Measurements from ENCODE around the gene RXFP2. TPM values are rescaled to one million over a fixed set of nuclear protein-coding genes. Genes with fewer than 3 reads are reported as not detected.

RXFP2 gene
- total and polyA plus RNA-seq, 2 of the 8 experiments (the other 6 are each of a cell fraction or from before 2014, with no cell fraction given) = not detected

DNA sequence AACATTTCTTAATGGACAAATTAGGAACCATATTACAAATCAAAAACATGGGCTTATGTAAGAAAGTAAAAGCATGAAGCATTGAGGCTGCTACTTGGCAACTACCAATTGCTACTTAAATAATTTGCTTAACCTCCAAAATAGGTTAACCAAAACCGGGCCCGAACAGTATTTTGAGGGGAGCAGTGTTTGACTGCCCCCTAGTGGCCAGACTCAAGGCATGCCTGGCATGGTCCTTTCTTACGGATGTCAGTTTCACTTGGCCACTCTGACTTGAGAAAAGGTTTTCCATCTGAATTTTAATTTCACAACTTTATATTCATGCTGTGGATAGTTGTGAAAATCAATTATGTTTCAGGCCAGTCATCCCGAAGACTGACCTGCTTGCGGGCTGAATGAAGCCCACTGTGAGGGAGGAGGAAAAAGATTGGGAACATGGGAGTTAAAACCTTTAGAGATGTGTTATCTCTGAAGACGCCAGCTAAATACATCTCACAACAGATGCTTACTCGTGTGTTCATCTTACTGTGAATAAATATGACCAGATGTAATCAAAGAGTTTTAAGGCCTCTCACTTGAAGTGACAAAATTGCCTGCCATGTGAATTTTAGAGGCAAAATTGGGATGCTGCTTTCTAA is 2.9 kb downstream of the RXFP2 start:
- Histone ChIP-seq H3K18ac (ENCODE audit: extremely low read depth, low read length) (no peak overlapping the region), H3K27me3 (replicated peaks in 1 of 4; ENCODE audit: control insufficient read depth in 3 of 4, extremely low read depth in 1 of 4, insufficient read depth in 3 of 4, low read length in 3 of 4) (no peaks in the 10 kb centered on the region), H3K56ac (replicated peaks; ENCODE audit: insufficient read length, low read depth, low read length) (no peak overlapping the region), H2BK120ac (replicated peaks; ENCODE audit: low read depth, low read length) (no peak overlapping the region), H4K20me1 (replicated peaks in 1 of 2; ENCODE audit: control insufficient read depth in 1 of 2, insufficient read depth in 2 of 2, low read length in 2 of 2) (no peaks in the 10 kb centered on the region), H3K9me3 (ENCODE audit: insufficient read depth in 2 of 2, low read depth in 1 of 2, low read length in 1 of 2) (no peaks in the 10 kb centered on the region), H2AK5ac (ENCODE audit: low read depth, low read length) (no peak overlapping the region), H3K4me1 (replicated peaks in 1 of 4; ENCODE audit: control insufficient read depth in 3 of 4, insufficient read depth in 4 of 4, low read length in 3 of 4) (no peaks in the 10 kb centered on the region), H2BK15ac (ENCODE audit: low read length) (no peak overlapping the region), H3K9ac (replicated peaks in 1 of 4; ENCODE audit: extremely low read depth in 1 of 4, low read depth in 3 of 4, low read length in 3 of 4) (no peak overlapping the region), H4K5ac (ENCODE audit: insufficient read length, low read depth, low read length) (no peak overlapping the region), H3K4me2 (ENCODE audit: insufficient read depth in 1 of 2, low read depth in 2 of 2, low read length in 2 of 2) (no peak overlapping the region), H3K23ac (ENCODE audit: insufficient read length) (no peak overlapping the region), H4K8ac (ENCODE audit: extremely low read depth, insufficient read depth, low read length) (no peak overlapping the region), H3K79me1 (ENCODE audit: low read depth, low read length) (no peaks in the 10 kb centered on the region), H3K27ac (ENCODE audit: low read depth, low read length) (no peak overlapping the region), H2BK5ac (ENCODE audit: low read depth, low read length) (no peak overlapping the region), H3K4me3 (ENCODE audit: extremely low read depth in 1 of 4, insufficient read depth in 2 of 4, low read depth in 3 of 4, low read length in 4 of 4) (no peak overlapping the region), H3K79me2 (ENCODE audit: control insufficient read depth in 1 of 2, insufficient read depth in 2 of 2, low read length in 2 of 2) (no peaks in the 10 kb centered on the region), H2BK12ac (ENCODE audit: low read depth, low read length) (no peak overlapping the region), H2BK20ac (ENCODE audit: low read length) (no peak overlapping the region), H3K4ac (replicated peaks; ENCODE audit: insufficient read length, low read depth, low read length) (no peak overlapping the region), H3K14ac (ENCODE audit: insufficient read length) (no peak overlapping the region), H3K36me3 (ENCODE audit: control insufficient read depth in 2 of 4, insufficient read depth in 4 of 4, low read length in 3 of 4) (no peaks in the 10 kb centered on the region), H4K91ac (replicated peaks; ENCODE audit: insufficient read length, low read length) (no peak overlapping the region), H3K23me2 (ENCODE audit: low read depth, low read length) (no peaks in the 10 kb centered on the region), H2AFZ (ENCODE audit: low read length) (0 out of 2 replicates have a peak overlapping the region, but pooled peaks have one; percentile 65)
- 29% methylated on average over 7 of the region's 7 CpGs; no CpG with 5 or more reads in 1 of the 2 experiments for WGBS, 2 experiments (ENCODE audit: extremely low coverage in 1 of 2, insufficient coverage in 1 of 2, insufficient read length in 1 of 2, insufficient replicate concordance in 2 of 2, low coverage in 1 of 2, low lambda C conversion rate in 2 of 2, missing lambda C conversion rate in 1 of 2)
- FAIRE-seq (peak; percentile 92), DNase-seq (ENCODE audit: low read depth in 1 of 2, low spot score in 2 of 2) (peak; percentile 36 to 83)
- TF ChIP-seq, protein P1, sequence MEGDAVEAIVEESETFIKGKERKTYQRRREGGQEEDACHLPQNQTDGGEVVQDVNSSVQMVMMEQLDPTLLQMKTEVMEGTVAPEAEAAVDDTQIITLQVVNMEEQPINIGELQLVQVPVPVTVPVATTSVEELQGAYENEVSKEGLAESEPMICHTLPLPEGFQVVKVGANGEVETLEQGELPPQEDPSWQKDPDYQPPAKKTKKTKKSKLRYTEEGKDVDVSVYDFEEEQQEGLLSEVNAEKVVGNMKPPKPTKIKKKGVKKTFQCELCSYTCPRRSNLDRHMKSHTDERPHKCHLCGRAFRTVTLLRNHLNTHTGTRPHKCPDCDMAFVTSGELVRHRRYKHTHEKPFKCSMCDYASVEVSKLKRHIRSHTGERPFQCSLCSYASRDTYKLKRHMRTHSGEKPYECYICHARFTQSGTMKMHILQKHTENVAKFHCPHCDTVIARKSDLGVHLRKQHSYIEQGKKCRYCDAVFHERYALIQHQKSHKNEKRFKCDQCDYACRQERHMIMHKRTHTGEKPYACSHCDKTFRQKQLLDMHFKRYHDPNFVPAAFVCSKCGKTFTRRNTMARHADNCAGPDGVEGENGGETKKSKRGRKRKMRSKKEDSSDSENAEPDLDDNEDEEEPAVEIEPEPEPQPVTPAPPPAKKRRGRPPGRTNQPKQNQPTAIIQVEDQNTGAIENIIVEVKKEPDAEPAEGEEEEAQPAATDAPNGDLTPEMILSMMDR (IDR thresholded peaks at IDR 0.05; ENCODE audit: control extremely low read depth in 1 of 3, insufficient read depth in 1 of 3, low read depth in 1 of 3, low read length in 3 of 3) = peak; percentile 87 to 91 (median 89)
- peak; percentile 97 to 99 for TF ChIP-seq RAD21 (IDR thresholded peaks at IDR 0.05 in 1 of 2, conservative IDR thresholded peaks at IDR 0.05 in 1 of 2; ENCODE audit: low read depth in 2 of 2, low read length in 2 of 2)
- TF ChIP-seq CTBP2 (IDR thresholded peaks at IDR 0.05; ENCODE audit: borderline replicate concordance, insufficient read depth, insufficient read length, low read length) = no peak
- TF ChIP-seq NANOG (IDR thresholded peaks at IDR 0.05; ENCODE audit: insufficient read depth, low read depth, low read length, poor library complexity, severe bottlenecking) = no peak
- no peak for TF ChIP-seq CBX5 (IDR thresholded peaks at IDR 0.05; ENCODE audit: low read depth, low read length)
- TF ChIP-seq RFX5 (IDR thresholded peaks at IDR 0.05; ENCODE audit: borderline replicate concordance, low read depth, low read length) = no peak
- CTCF ChIA-PET (ENCODE audit: partially characterized antibody) = interaction anchor here (0.7 to 3.7 kb wide), 14 partner anchors 20 to 505 kb away, joined by 3 to 25 read pairs (median 4); no protein-coding TSS in a partner anchor
- POLR2A ChIA-PET (ENCODE audit: partially characterized antibody) = no interaction called here
